Transverse colon (tissue), 4 donors: ENCODE results near the gene MAMSTR.

Source experiments
- CTCF ChIP-seq, 5 experiments: fragments of 200-600 bp in 3 of 5; fragments of 450-650 bp in 2 of 5; sonication (generic) in 3 of 5; IDR thresholded peaks; 1 replicate in 2 of 5; 2 replicates in 3 of 5; pipeline ENCODE4 v1.5.1; 2016 to 2017; ENCODE audit warnings: antibody characterized with exemption in 5 of 5, inconsistent platforms in 3 of 5, mild to moderate bottlenecking in 2 of 5, moderate library complexity in 1 of 5
- EP300 ChIP-seq: sonication (generic); formaldehyde crosslinking; IDR thresholded peaks from one replicate; pipeline ENCODE4 v1.6.1; 2017; ENCODE audit warnings: antibody characterized with exemption, low read depth
- POLR2A ChIP-seq: fragments of 450-650 bp; IDR thresholded peaks from one replicate; pipeline ENCODE4 v1.6.1; 2016; ENCODE audit warnings: antibody characterized with exemption, mild to moderate bottlenecking, moderate library complexity
- POLR2AphosphoS5 ChIP-seq, 3 donors: sonication (generic); formaldehyde crosslinking; IDR thresholded peaks; one replicate each; pipeline ENCODE4 v1.6.1; 2016; ENCODE audit warnings: antibody characterized with exemption in 3 of 3

DNA sequence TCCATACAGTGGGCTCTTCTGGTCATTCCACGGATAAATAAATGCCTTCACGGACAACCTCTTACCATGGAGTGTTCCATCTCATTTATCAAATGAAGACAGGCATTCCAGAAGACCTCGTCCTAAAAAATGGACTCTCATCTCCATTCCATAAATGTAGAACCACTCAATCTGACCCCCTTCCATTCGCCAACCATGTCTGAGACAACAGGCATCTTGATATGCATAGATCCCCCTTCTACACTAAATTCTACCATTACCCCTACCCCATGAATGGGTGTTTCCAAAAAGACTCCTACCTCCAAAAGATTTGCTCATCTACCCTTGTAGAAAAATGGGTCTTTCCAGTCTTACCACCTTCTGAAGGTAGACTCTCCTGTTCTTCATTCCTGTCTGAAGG, 11.9 kb upstream of the MAMSTR start:
- TF ChIP-seq CTCF (IDR thresholded peaks at IDR 0.05) (no peak), POLR2AphosphoS5 (IDR thresholded peaks at IDR 0.05) (no peak), POLR2A (no peak), EP300 (no peak)
